ENCODE measurements around the gene TFDP1.

Gene TFDP1

GRCh38 chr13:113647351-113648215, 63.0 kb downstream of the TFDP1 start:
- in situ Hi-C loops (cut with MboI; ENCODE audit: low sequenced_read_pairs), result no loop called here

- in situ Hi-C loops (cut with MboI; ENCODE audit: low sequenced_read_pairs), result no loop called here
Observed at GRCh38 chr13:113648216-113648610, 63.7 kb downstream of the TFDP1 start.

GRCh38 chr13:113649212-113649611, 64.7 kb downstream of the TFDP1 start:
- in situ Hi-C loops (cut with MboI; ENCODE audit: low sequenced_read_pairs), result no loop called here

GRCh38 chr13:113650275-113650674, 65.7 kb downstream of the TFDP1 start:
- in situ Hi-C loops (cut with MboI; ENCODE audit: low sequenced_read_pairs), result no loop called here

GRCh38 chr13:113650731-113651148, 66.2 kb downstream of the TFDP1 start:
- in situ Hi-C loops (cut with MboI; ENCODE audit: low sequenced_read_pairs), result no loop called here

GRCh38 chr13:113651511-113652403, 67.2 kb downstream of the TFDP1 start:
- in situ Hi-C loops (cut with MboI; ENCODE audit: low sequenced_read_pairs), result no loop called here

GRCh38 chr13:113652404-113653263, 68.1 kb downstream of the TFDP1 start:
- in situ Hi-C loops (cut with MboI; ENCODE audit: low sequenced_read_pairs), result no loop called here

GRCh38 chr13:113653264-113654174, 69.0 kb downstream of the TFDP1 start:
- in situ Hi-C loops (cut with MboI; ENCODE audit: low sequenced_read_pairs), result no loop called here

- in situ Hi-C loops (cut with MboI; ENCODE audit: low sequenced_read_pairs), result no loop called here
Observed at GRCh38 chr13:113654175-113654560, 69.6 kb downstream of the TFDP1 start.

- in situ Hi-C loops (cut with MboI; ENCODE audit: low sequenced_read_pairs), result no loop called here
Observed at GRCh38 chr13:113654591-113655345, 70.2 kb downstream of the TFDP1 start.

GRCh38 chr13:113655346-113656002, 70.9 kb downstream of the TFDP1 start:
- in situ Hi-C loops (cut with MboI; ENCODE audit: low sequenced_read_pairs), result no loop called here

- in situ Hi-C loops (cut with MboI; ENCODE audit: low sequenced_read_pairs), result no loop called here
Observed at GRCh38 chr13:113656003-113656588, 71.5 kb downstream of the TFDP1 start.

- in situ Hi-C loops (cut with MboI; ENCODE audit: low sequenced_read_pairs), result no loop called here
Observed at GRCh38 chr13:113656831-113657671, 72.5 kb downstream of the TFDP1 start.

- in situ Hi-C loops (cut with MboI; ENCODE audit: low sequenced_read_pairs), result no loop called here
Observed at GRCh38 chr13:113657851-113658741, 73.5 kb downstream of the TFDP1 start, which contains the start of gene ATP4B. Gene ATP4B, minus strand, starts transcription at chr13:113658198. Its CDS starts 54 bp downstream, at chr13:113658144.

- in situ Hi-C loops (cut with MboI; ENCODE audit: low sequenced_read_pairs), result no loop called here
Observed at GRCh38 chr13:113658836-113659235, 74.3 kb downstream of the TFDP1 start.

- in situ Hi-C loops (cut with MboI; ENCODE audit: low sequenced_read_pairs), result no loop called here
Observed at GRCh38 chr13:113659337-113659736, 74.8 kb downstream of the TFDP1 start.

Measured in HL-60/S4 treated with phorbol 12-myristate 13-acetate at 8.2 ng/mL for 4 days and 3 days (cell line).